Upper lobe of left lung (tissue), 6 donors: ENCODE results near the gene PLTP. TPM values are rescaled to one million over a fixed set of nuclear protein-coding genes. Genes with fewer than 3 reads are reported as not detected.

Source experiments
- ATAC-seq, 2 donors: fragments of 200-7000 bp; cut with Tn5 transposase; one replicate each; pipeline ENCODE4 v1.9.1; 2022; ENCODE audit warnings: mild to moderate bottlenecking in 2 of 2, moderate library complexity in 2 of 2; ENCODE audit not compliant: low FRiP score in 2 of 2
- DNase-seq, 2 donors: peaks; one replicate each; pipeline ENCODE4 v3.0.0-alpha.2; 2019 to 2020
- H3K27ac ChIP-seq, 4 donors: fragments of 200-600 bp; sonication (generic); one replicate each; pipeline ENCODE4 v1.5.1; 2016 to 2019
- H3K27me3 ChIP-seq, 4 donors: fragments of 200-600 bp; sonication (generic); one replicate each; pipeline ENCODE4 v1.5.1; 2017 to 2019
- H3K36me3 ChIP-seq, 4 donors: fragments of 200-600 bp; sonication (generic); one replicate each; pipeline ENCODE4 v1.5.1; 2016 to 2019
- H3K4me1 ChIP-seq, 4 donors: fragments of 200-600 bp; sonication (generic); one replicate each; pipeline ENCODE4 v1.5.1; 2018 to 2019
- H3K4me3 ChIP-seq, 4 donors: fragments of 200-600 bp; sonication (generic); one replicate each; pipeline ENCODE4 v1.5.1; 2017 to 2019; ENCODE audit warnings: mild to moderate bottlenecking in 2 of 4, moderate library complexity in 1 of 4
- H3K9me3 ChIP-seq, 4 donors: fragments of 200-600 bp; sonication (generic); one replicate each; pipeline ENCODE4 v1.5.1; 2018 to 2019
- CTCF ChIP-seq, 6 experiments: fragments of 450-650 bp in 4 of 6; fragments of 200-600 bp in 2 of 6; sonication (generic) in 2 of 6; IDR thresholded peaks; one replicate each; pipeline ENCODE4 v1.5.1; 2016 to 2019; ENCODE audit warnings: antibody characterized with exemption in 6 of 6
- EP300 ChIP-seq, 4 donors: sonication (generic); formaldehyde crosslinking; IDR thresholded peaks; one replicate each; pipeline ENCODE4 v1.5.1; 2017; ENCODE audit warnings: antibody characterized with exemption in 4 of 4, control low read depth in 2 of 4
- POLR2A ChIP-seq, 4 donors: fragments of 450-650 bp; IDR thresholded peaks; one replicate each; pipeline ENCODE4 v1.5.1; 2016 to 2017; ENCODE audit warnings: antibody characterized with exemption in 4 of 4, mild to moderate bottlenecking in 2 of 4
- POLR2AphosphoS5 ChIP-seq, 2 donors: sonication (generic); formaldehyde crosslinking; IDR thresholded peaks; one replicate each; pipeline ENCODE4 v1.5.1; 2017; ENCODE audit warnings: antibody characterized with exemption in 2 of 2
- WGBS, 2 donors: methylation state at CpG; one replicate each; pipeline ENCODE4 v1.1.5; 2017 to 2018; 5-methylcytosine and 5-hydroxymethylcytosine counted together
- total RNA-seq, 6 donors: library from RNA; depleted of rRNA in 4 of 6; stranded (reverse); fragments of >200 nt in 4 of 6; gene quantifications; one replicate each; pipeline versions ENCODE4 v1.1.0 to v1.2.1, GENCODE V29; 2016 to 2021
- donor health status: DM: no; HTN: no; CAD: no; lungs with moderate emphysema.
- donor health status: DM: no; HTN: yes; CAD: no; lungs with severe emphysema.

The PLTP gene
- total RNA-seq, 6 donors from 2014 or later: 28.9 to 169 (median 57.8) TPM

GRCh38 chr20:45924391-45925261, 12.7 kb upstream of the PLTP start:
- WGBS, 2 donors: 54 to 71% methylated on average over 15 to 21 of the region's 21 CpGs
- ATAC-seq: peak; percentile 38 to 76
- Histone ChIP-seq H3K36me3 (no peaks in the 10 kb centered on the region), H3K27ac (peak overlapping the region; percentile 50 to 82 (median 76)), H3K4me1 (peaks cover 12 to 43% (median 34%) of the 10 kb centered on the region in 4 donors), H3K27me3 (no peaks in the 10 kb centered on the region), H3K9me3 (no peaks in the 10 kb centered on the region), H3K4me3 (no peak overlapping the region)
- TF ChIP-seq EP300 (IDR thresholded peaks at IDR 0.05) (no peak), POLR2AphosphoS5 (IDR thresholded peaks at IDR 0.05) (peak in 1 of 2 donors; percentile 10), POLR2A (IDR thresholded peaks at IDR 0.05) (peak in 1 of 4 donors; percentile 29), CTCF (IDR thresholded peaks at IDR 0.05) (no peak)
- no peak for DNase-seq

- Histone ChIP-seq H3K27me3 (no peaks in the 10 kb centered on the region), H3K9me3 (no peaks in the 10 kb centered on the region), H3K27ac (peak overlapping the region in 2 of 4 donors; percentile 36 to 84), H3K4me1 (peaks cover 17 to 58% (median 45%) of the 10 kb centered on the region in 4 donors), H3K4me3 (no peak overlapping the region), H3K36me3 (no peaks in the 10 kb centered on the region)
- DNase-seq (no peak), ATAC-seq (no peak)
- TF ChIP-seq POLR2AphosphoS5 (IDR thresholded peaks at IDR 0.05) (no peak), CTCF (IDR thresholded peaks at IDR 0.05) (no peak), EP300 (IDR thresholded peaks at IDR 0.05) (no peak), POLR2A (IDR thresholded peaks at IDR 0.05) (no peak)
- WGBS, 2 donors: 73 to 87% methylated on average over 11 of the region's 11 CpGs
These were observed 9.6 kb upstream of the PLTP start for GRCh38 chr20:45921337-45922189.

DNA sequence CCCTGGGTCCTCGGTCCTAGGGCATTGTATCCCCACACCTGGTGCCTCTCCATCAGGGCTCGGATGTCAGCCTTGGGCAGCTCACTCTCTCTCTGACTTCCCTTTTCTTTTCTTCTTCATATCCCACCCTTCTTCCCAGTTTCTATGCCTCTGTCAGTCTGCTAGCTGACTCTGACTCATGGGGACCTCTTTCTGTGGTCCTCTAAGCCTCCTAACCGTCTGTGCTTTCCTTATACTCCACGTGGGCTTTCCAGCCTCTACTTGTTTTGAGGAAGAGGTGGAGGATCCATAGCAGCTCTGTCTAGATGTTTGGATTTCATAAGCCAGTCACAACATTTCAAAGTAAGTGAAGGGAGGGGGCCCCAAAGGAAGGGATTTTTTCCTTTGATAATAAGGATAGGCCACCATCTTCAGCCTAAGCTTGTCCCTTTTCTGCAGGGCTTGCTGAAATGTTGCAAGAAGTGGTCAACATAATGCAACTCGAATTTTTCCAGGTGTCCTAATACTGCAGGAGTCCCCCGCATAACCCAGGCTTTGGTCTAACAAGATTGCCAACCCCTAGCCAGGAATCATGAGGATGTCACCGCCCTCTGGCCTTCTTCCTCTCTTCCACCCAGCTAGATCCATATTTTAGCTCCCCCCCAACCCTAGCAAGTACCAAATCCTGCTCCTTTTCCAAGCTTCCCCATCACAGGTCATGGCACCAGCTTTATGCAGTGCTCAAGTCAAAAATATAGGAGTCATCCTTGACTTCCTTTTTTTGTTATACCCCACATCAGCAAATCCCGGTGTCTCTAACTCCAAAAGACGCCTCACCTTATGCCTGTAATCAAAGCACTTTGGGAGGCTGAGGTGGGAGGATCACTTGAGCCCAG, 8.7 kb upstream of the PLTP start:
- Histone ChIP-seq H3K4me3 (no peak overlapping the region), H3K36me3 (no peaks in the 10 kb centered on the region), H3K4me1 (peaks cover 17 to 58% (median 45%) of the 10 kb centered on the region in 4 donors), H3K9me3 (no peaks in the 10 kb centered on the region), H3K27ac (peak overlapping the region; percentile 23 to 84 (median 58)), H3K27me3 (no peaks in the 10 kb centered on the region)
- TF ChIP-seq CTCF (IDR thresholded peaks at IDR 0.05) (no peak), EP300 (IDR thresholded peaks at IDR 0.05) (no peak), POLR2A (IDR thresholded peaks at IDR 0.05) (no peak), POLR2AphosphoS5 (IDR thresholded peaks at IDR 0.05) (no peak)
- WGBS, 2 donors: 59 to 72% methylated on average over 9 of the region's 9 CpGs
- DNase-seq: no peak
- ATAC-seq: peak in 1 of 2 donors; percentile 6

GRCh38 chr20:45919542-45920399, 7.8 kb upstream of the PLTP start:
- H3K27me3 ChIP-seq: no peaks in the 10 kb centered on the region
- no peaks in the 10 kb centered on the region for H3K9me3 ChIP-seq
- DNase-seq: no peak
- 43 to 62% methylated on average over 10 to 11 of the region's 11 CpGs for WGBS, 2 donors
- TF ChIP-seq POLR2A (IDR thresholded peaks at IDR 0.05) (no peak), CTCF (IDR thresholded peaks at IDR 0.05) (no peak), EP300 (IDR thresholded peaks at IDR 0.05) (no peak), POLR2AphosphoS5 (IDR thresholded peaks at IDR 0.05) (no peak)
- H3K4me3 ChIP-seq: no peak overlapping the region
- H3K36me3 ChIP-seq: no peaks in the 10 kb centered on the region
- peak; percentile 20 to 55 for ATAC-seq
- peak overlapping the region; percentile 23 to 84 (median 58) for H3K27ac ChIP-seq
- peaks cover 21 to 56% (median 45%) of the 10 kb centered on the region in 4 donors for H3K4me1 ChIP-seq
